SH-SY5Y (cell line): ENCODE data around the gene LY86.

Source experiments
- GATA2 ChIP-seq: IDR thresholded peaks from 2 replicates; pipeline ENCODE4 v1.6.1; 2011; ENCODE audit warnings: mild to moderate bottlenecking, low read depth, low read length
- GATA3 ChIP-seq: IDR thresholded peaks from 2 replicates; pipeline ENCODE4 v1.6.1; 2011; ENCODE audit warnings: low read depth, mild to moderate bottlenecking, low read length, moderate library complexity

- no peak for TF ChIP-seq GATA2
- TF ChIP-seq GATA3: no peak
These were observed 32.3 kb upstream of the LY86 start for GRCh38 chr6:6556161-6556737.
